GM19467 (cell line): ENCODE measurements around the gene THOP1.

ENCODE experiments used
- ATAC-seq: cut with Tn5 transposase; IDR thresholded peaks from one replicate; pipeline ENCODE4 v1.9.1; 2021; ENCODE audit warnings: mild to moderate bottlenecking, moderate library complexity; ENCODE audit not compliant: unreplicated experiment

Gene THOP1

GRCh38 chr19:2761876-2762782 is 23.2 kb upstream of the THOP1 start:
- ATAC-seq = no peak

- ATAC-seq = no peak
These were observed 22.4 kb upstream of the THOP1 start for GRCh38 chr19:2762783-2763496.

- no peak for ATAC-seq
These were observed 21.6 kb upstream of the THOP1 start for GRCh38 chr19:2763687-2764086.

GRCh38 chr19:2764945-2765344 is 20.4 kb upstream of the THOP1 start:
- ATAC-seq = no peak

- ATAC-seq = no peak
These were observed 19.9 kb upstream of the THOP1 start for GRCh38 chr19:2765376-2765775.

- no peak for ATAC-seq
These were observed 18.5 kb upstream of the THOP1 start for GRCh38 chr19:2766594-2767372.

GRCh38 chr19:2767688-2768087 is 17.6 kb upstream of the THOP1 start:
- ATAC-seq = no peak

GRCh38 chr19:2768365-2769132 is 16.8 kb upstream of the THOP1 start:
- ATAC-seq = no peak

- no peak for ATAC-seq
These were observed 16.1 kb upstream of the THOP1 start for GRCh38 chr19:2769218-2769617.

- no peak for ATAC-seq
These were observed 15.0 kb upstream of the THOP1 start for GRCh38 chr19:2770055-2771013.

GRCh38 chr19:2771786-2772674 is 13.3 kb upstream of the THOP1 start:
- no peak for ATAC-seq

- no peak for ATAC-seq
These were observed 11.1 kb upstream of the THOP1 start for GRCh38 chr19:2774083-2774679.

GRCh38 chr19:2774953-2775555 is 10.2 kb upstream of the THOP1 start:
- no peak for ATAC-seq

- no peak for ATAC-seq
These were observed 9.5 kb upstream of the THOP1 start for GRCh38 chr19:2775556-2776430.

GRCh38 chr19:2777952-2778683 is 7.2 kb upstream of the THOP1 start:
- ATAC-seq = no peak

GRCh38 chr19:2779121-2779740 is 6.1 kb upstream of the THOP1 start:
- no peak for ATAC-seq
